Activated B cell treated with CpG ODN at 0.5 μM for 24 hours (primary cell): ENCODE measurements around the gene FBXO10. TPM values are rescaled to one million over a fixed set of nuclear protein-coding genes. Genes with fewer than 3 reads are reported as not detected.

Experiments used
- ATAC-seq: fragments of 200-7000 bp; cut with Tn5 transposase; one replicate; pipeline ENCODE4 v1.10.0; 2021; ENCODE audit warnings: low read depth, mild to moderate bottlenecking, moderate library complexity
- CTCF ChIA-PET: fragments of 350-600 bp; sonication (Branson Sonifier 250); formaldehyde crosslinking; loops from one replicate; lab custom pipeline; 2021; ENCODE audit warnings: antibody characterized with exemption; lab: Charles Lee
- POLR2A ChIA-PET: fragments of 350-600 bp; sonication (Branson Sonifier 250); formaldehyde crosslinking; loops from one replicate; lab custom pipeline; 2021; ENCODE audit warnings: antibody characterized with exemption; lab: Charles Lee
- DNase-seq: peaks from one replicate; pipeline ENCODE4 v3.0.0; 2022
- H3K27ac Mint-ChIP-seq: one replicate; pipeline ENCODE4 v1.8.0; 2020; ENCODE audit warnings: mixed read lengths
- H3K27me3 Mint-ChIP-seq: one replicate; pipeline ENCODE4 v1.8.0; 2021; ENCODE audit warnings: mixed read lengths
- H3K36me3 Mint-ChIP-seq: one replicate; pipeline ENCODE4 v1.8.0; 2021; ENCODE audit warnings: low read depth, mixed read lengths
- H3K4me1 Mint-ChIP-seq: one replicate; pipeline ENCODE4 v1.8.0; 2021; ENCODE audit warnings: mixed read lengths
- H3K4me3 Mint-ChIP-seq: one replicate; pipeline ENCODE4 v1.8.0; 2020; ENCODE audit warnings: mild to moderate bottlenecking, mixed read lengths
- H3K9me3 Mint-ChIP-seq: one replicate; pipeline ENCODE4 v1.8.0; 2020; ENCODE audit warnings: mixed read lengths
- CTCF ChIP-seq: fragments of 200-600 bp; IDR thresholded peaks from one replicate; pipeline ENCODE4 v1.8.0; 2022; ENCODE audit warnings: antibody characterized with exemption, mild to moderate bottlenecking
- intact Hi-C: fragments of 100-400 bp; cut with micrococcal nuclease; formaldehyde crosslinking; loops from one replicate; pipeline ENCODE4 v1.15.1; 2024
- total RNA-seq: library from RNA; stranded (reverse); gene quantifications from 2 replicates; pipeline ENCODE4 v1.2.3, GENCODE V29; 2022

The FBXO10 gene
- total RNA-seq, 1 donor from 2014 or later: 39.4 TPM

GRCh38 chr9:37465249-37466036 is 110.7 kb downstream of the FBXO10 start, which contains the start of gene ZBTB5:
TSS of gene ZBTB5 (minus strand) at chr9:37465450. CDS start at chr9:37442551, 22,899 bp downstream.
- no peak for TF ChIP-seq CTCF
- CTCF ChIA-PET: interaction anchor here (0.5 kb wide), 1 partner anchor 905 kb away, joined by 3 read pairs; no protein-coding TSS in a partner anchor
- no peaks in the 10 kb centered on the region for H3K27me3 Mint-ChIP-seq
- H3K4me1 Mint-ChIP-seq: peaks cover 36% of the 10 kb centered on the region
- POLR2A ChIA-PET: interaction anchor here (0.6 to 2.5 kb wide), 29 partner anchors 11 to 806 kb away, joined by 3 to 25 read pairs (median 4); partner anchors contain the start of genes EXOSC3, FBXO10, GRHPR and POLR1E
- H3K4me3 Mint-ChIP-seq: peak within 1 kb of the TSS; percentile 98
- DNase-seq (peak; percentile 93), ATAC-seq (peak; percentile 76)
- intact Hi-C loops: loop anchor here (1.0 kb wide), 1 partner anchor 20 kb away; the partner anchor contains the start of gene POLR1E
- peaks cover 28% of the 10 kb centered on the region for H3K36me3 Mint-ChIP-seq
- H3K9me3 Mint-ChIP-seq: no peaks in the 10 kb centered on the region
- peak within 1 kb of the TSS; percentile 98 for H3K27ac Mint-ChIP-seq

GRCh38 chr9:37464426-37465248 is 111.5 kb downstream of the FBXO10 start:
- peak overlapping the region; percentile 98 for H3K4me3 Mint-ChIP-seq
- DNase-seq (peak; percentile 83), ATAC-seq (peak; percentile 49)
- H3K27me3 Mint-ChIP-seq: no peaks in the 10 kb centered on the region
- TF ChIP-seq CTCF: no peak
- peaks cover 28% of the 10 kb centered on the region for H3K36me3 Mint-ChIP-seq
- intact Hi-C loops: no loop called here
- H3K4me1 Mint-ChIP-seq: peaks cover 36% of the 10 kb centered on the region
- H3K27ac Mint-ChIP-seq: peak overlapping the region; percentile 98
- no peaks in the 10 kb centered on the region for H3K9me3 Mint-ChIP-seq
- ChIA-PET POLR2A (interaction anchor here (0.6 to 2.5 kb wide), 29 partner anchors 12 to 805 kb away, joined by 3 to 25 read pairs (median 4); partner anchors contain the start of genes EXOSC3, FBXO10, GRHPR and POLR1E), CTCF (no interaction called here)

- H3K9me3 Mint-ChIP-seq: no peaks in the 10 kb centered on the region
- H3K4me3 Mint-ChIP-seq: peak overlapping the region; percentile 98
- H3K36me3 Mint-ChIP-seq: peaks cover 28% of the 10 kb centered on the region
- TF ChIP-seq CTCF: no peak
- H3K27me3 Mint-ChIP-seq: no peaks in the 10 kb centered on the region
- POLR2A ChIA-PET: interaction anchor here (0.6 to 2.5 kb wide), 5 partner anchors 23 to 473 kb away, joined by 3 to 8 read pairs (median 4); no protein-coding TSS in a partner anchor
- ATAC-seq: no peak
- intact Hi-C loops: no loop called here
- H3K27ac Mint-ChIP-seq: peak overlapping the region; percentile 98
- DNase-seq: no peak
- H3K4me1 Mint-ChIP-seq: peaks cover 38% of the 10 kb centered on the region
- CTCF ChIA-PET: no interaction called here
These were observed 112.2 kb downstream of the FBXO10 start for GRCh38 chr9:37464006-37464405.

Other genes with a start within 250 kb of the FBXO10 start
- gene GRHPR, start 153.7 kb downstream of the FBXO10 start, total RNA-seq: 315 TPM in 2 replicates
- gene ZBTB5, start 110.9 kb downstream of the FBXO10 start, total RNA-seq: 26.5 and 28.1 TPM in 2 replicates
- 45.4 and 46.3 TPM in 2 replicates for gene POLR1E, start 90.4 kb downstream of the FBXO10 start, total RNA-seq
- gene TOMM5, start 16.2 kb upstream of the FBXO10 start, total RNA-seq: 77.8 and 80.3 TPM in 2 replicates
- 0.07 TPM in 1 of 2 replicates, not detected in the other for gene FRMPD1, start 74.6 kb upstream of the FBXO10 start, total RNA-seq
- 11.7 and 15.0 TPM in 2 replicates for gene TRMT10B, start 177.4 kb upstream of the FBXO10 start, total RNA-seq
- gene EXOSC3, start 208.7 kb upstream of the FBXO10 start, total RNA-seq: 63.8 and 69.9 TPM in 2 replicates
- 16.8 and 19.1 TPM in 2 replicates for gene DCAF10, start 224.4 kb upstream of the FBXO10 start, total RNA-seq